Trophoblast cell (in vitro differentiated cells and primary cell): ENCODE measurements around the gene EHMT1.

Source experiments
- DNase-seq, 2 donors: peaks; one replicate each; pipeline ENCODE4 v3.0.0-alpha.2; 2016
- H2AFZ ChIP-seq: 2 replicates; pipeline ENCODE4 v1.6.1; 2013; ENCODE audit warnings: low read length, moderate library complexity, mild to moderate bottlenecking; ENCODE audit not compliant: insufficient read depth, poor library complexity
- H2AK5ac ChIP-seq: 2 replicates; pipeline ENCODE4 v1.6.1; 2013; ENCODE audit warnings: mild to moderate bottlenecking, low read length
- H2BK120ac ChIP-seq: 2 replicates; pipeline ENCODE4 v1.6.1; 2013; ENCODE audit warnings: low read length, mild to moderate bottlenecking, moderate library complexity; ENCODE audit not compliant: insufficient read depth, poor library complexity
- H2BK12ac ChIP-seq: 2 replicates; pipeline ENCODE4 v1.6.1; 2013; ENCODE audit warnings: mild to moderate bottlenecking, low read length, moderate library complexity
- H2BK5ac ChIP-seq: 2 replicates; pipeline ENCODE4 v1.6.1; 2013; ENCODE audit warnings: low read length, low read depth, moderate library complexity, mild to moderate bottlenecking; ENCODE audit not compliant: poor library complexity
- H3K14ac ChIP-seq: 2 replicates; pipeline ENCODE4 v1.6.1; 2013; ENCODE audit warnings: mild to moderate bottlenecking, low read length
- H3K18ac ChIP-seq: 2 replicates; pipeline ENCODE4 v1.6.1; 2013; ENCODE audit warnings: mild to moderate bottlenecking, low read length
- H3K23ac ChIP-seq: 2 replicates; pipeline ENCODE4 v1.6.1; 2013; ENCODE audit warnings: low read length
- H3K27ac ChIP-seq: 2 replicates; pipeline ENCODE4 v1.5.1; 2013; ENCODE audit warnings: low read depth, mild to moderate bottlenecking, inconsistent platforms, low read length, moderate library complexity
- H3K27me3 ChIP-seq: 2 replicates; pipeline ENCODE4 v1.6.1; 2013; ENCODE audit warnings: inconsistent platforms, mild to moderate bottlenecking, low read length, moderate library complexity; ENCODE audit not compliant: insufficient read depth
- H3K36me3 ChIP-seq, 2 experiments: 1 replicate in 1 of 2; 2 replicates in 1 of 2; pipeline ENCODE4 v1.6.1; 2013; ENCODE audit warnings: low read length in 2 of 2, mild to moderate bottlenecking in 2 of 2, moderate library complexity in 1 of 2; ENCODE audit not compliant: insufficient read depth in 2 of 2, control insufficient read depth in 1 of 2
- H3K4ac ChIP-seq: 2 replicates; pipeline ENCODE4 v1.6.1; 2013; ENCODE audit warnings: low read depth, mild to moderate bottlenecking, low read length, moderate library complexity
- H3K4me1 ChIP-seq, 2 experiments: 1 replicate in 1 of 2; 2 replicates in 1 of 2; pipeline ENCODE4 v1.6.1; 2013; ENCODE audit warnings: low read length in 2 of 2, mild to moderate bottlenecking in 2 of 2, moderate library complexity in 1 of 2; ENCODE audit not compliant: insufficient read depth in 2 of 2, control insufficient read depth in 1 of 2
- H3K4me2 ChIP-seq: 2 replicates; pipeline ENCODE4 v1.6.1; 2013; ENCODE audit warnings: inconsistent platforms, mild to moderate bottlenecking, low read length, moderate library complexity
- H3K4me3 ChIP-seq: 2 replicates; pipeline ENCODE4 v1.5.1; 2013; ENCODE audit warnings: mild to moderate bottlenecking, low read depth, low read length, inconsistent platforms
- H3K79me1 ChIP-seq: one replicate; pipeline ENCODE4 v1.6.1; 2013; ENCODE audit warnings: low read length
- H3K79me2 ChIP-seq: 2 replicates; pipeline ENCODE4 v1.6.1; 2013; ENCODE audit warnings: low read length, mild to moderate bottlenecking; ENCODE audit not compliant: control insufficient read depth, insufficient read depth, poor library complexity
- H3K9ac ChIP-seq: 2 replicates; pipeline ENCODE4 v1.6.1; 2013; ENCODE audit warnings: mild to moderate bottlenecking, low read length
- H3K9me3 ChIP-seq: 2 replicates; pipeline ENCODE4 v1.6.1; 2013; ENCODE audit warnings: low read depth, mild to moderate bottlenecking, control low read depth, inconsistent platforms, low read length; ENCODE audit not compliant: insufficient read depth
- H4K12ac ChIP-seq: 2 replicates; pipeline ENCODE4 v1.6.1; 2013; ENCODE audit warnings: low read depth, mild to moderate bottlenecking, low read length, moderate library complexity
- H4K8ac ChIP-seq: 2 replicates; pipeline ENCODE4 v1.6.1; 2013; ENCODE audit warnings: low read depth, mild to moderate bottlenecking, low read length, moderate library complexity
- H4K91ac ChIP-seq: one replicate; pipeline ENCODE4 v1.6.1; 2013; ENCODE audit warnings: low read depth, mild to moderate bottlenecking, low read length, moderate library complexity
- WGBS: extraction: QIAGEN DNeasy Blood & Tissue Kit; methylation state at CpG from one replicate; pipeline ENCODE4 v1.1.7; 2013; ENCODE audit warnings: missing lambda C conversion rate; ENCODE audit not compliant: insufficient read length, insufficient coverage; ENCODE audit errors: extremely low coverage; 5-methylcytosine and 5-hydroxymethylcytosine counted together

Gene EHMT1

DNA sequence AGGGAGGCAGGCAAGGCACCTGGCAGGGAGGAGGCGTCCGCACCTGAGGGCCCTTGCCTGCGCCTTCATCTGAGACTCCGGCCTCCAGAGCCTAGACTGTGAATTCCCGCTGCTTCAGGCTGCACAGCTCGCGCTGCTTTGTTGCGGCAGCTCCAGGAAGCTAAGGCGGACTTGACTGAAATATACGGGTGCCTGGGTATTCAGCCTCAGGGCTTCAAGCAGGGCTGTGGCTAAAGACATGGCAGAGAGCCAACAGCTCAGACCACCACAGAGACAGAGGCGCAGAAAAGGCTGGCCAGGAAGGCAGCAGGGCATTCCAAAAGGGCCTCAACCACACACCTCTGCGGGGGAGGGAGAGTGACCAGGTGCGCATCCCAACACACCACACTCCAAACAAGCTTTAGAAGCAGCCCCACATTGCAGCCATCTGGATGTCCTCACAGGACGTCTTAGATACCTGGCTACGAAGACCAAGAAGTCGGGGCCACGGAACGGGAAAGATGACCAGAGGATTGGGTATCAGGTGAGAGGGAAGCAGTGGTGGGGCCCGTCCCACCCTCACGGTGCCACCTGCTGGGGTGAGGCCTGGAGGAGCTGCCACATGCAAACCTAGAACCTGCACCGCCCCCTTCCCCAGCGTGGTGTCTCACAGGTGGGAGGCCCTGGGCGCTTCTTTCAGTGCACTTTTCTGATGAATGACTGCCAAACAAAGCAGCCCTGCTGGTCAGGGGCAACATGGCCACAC lies 38.4 kb upstream of the EHMT1 start:
- Histone ChIP-seq H3K18ac (no peak overlapping the region), H3K4me2 (no peak overlapping the region), H4K91ac (no peak overlapping the region), H2BK120ac (no peak overlapping the region), H4K8ac (no peak overlapping the region), H3K9ac (no peak overlapping the region), H3K9me3 (no peaks in the 10 kb centered on the region), H3K4ac (no peak overlapping the region), H2BK12ac (no peak overlapping the region), H2BK5ac (no peak overlapping the region), H3K23ac (no peak overlapping the region), H3K14ac (no peak overlapping the region), H2AFZ (no peak overlapping the region), H4K12ac (no peak overlapping the region), H2AK5ac (no peak overlapping the region), H3K79me1 (peaks cover 4% of the 10 kb centered on the region), H3K4me3 (no peak overlapping the region), H3K27ac (no peak overlapping the region), H3K27me3 (no peaks in the 10 kb centered on the region), H3K36me3 (peaks cover 42 to 47% of the 10 kb centered on the region in 2 experiments), H3K4me1 (peaks cover 9 to 11% of the 10 kb centered on the region in 2 experiments), H3K79me2 (peaks cover 6% of the 10 kb centered on the region)
- DNase-seq: no peak
- no CpG with 5 or more reads among the region's 23 CpGs for WGBS

DNA sequence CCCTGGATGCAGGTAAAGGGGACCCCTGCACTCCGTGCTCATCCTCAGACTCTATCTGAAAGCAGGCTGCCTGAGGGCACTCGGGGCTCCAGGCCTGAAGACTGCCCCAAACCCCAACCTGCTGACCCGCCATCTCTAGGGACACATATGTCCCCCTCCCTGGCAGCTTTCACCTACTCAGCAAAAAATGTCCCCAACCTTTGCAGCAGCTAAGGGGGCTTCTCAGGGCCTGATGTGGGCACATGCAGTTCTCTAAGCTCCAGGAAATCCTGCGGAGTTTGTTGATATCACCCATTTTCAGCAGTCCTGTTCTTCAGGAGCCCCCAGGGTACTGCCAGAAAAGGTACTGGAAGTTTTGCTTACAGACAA lies 37.9 kb upstream of the EHMT1 start:
- no peak overlapping the region for H4K91ac ChIP-seq
- peaks cover 4% of the 10 kb centered on the region for H3K79me1 ChIP-seq
- H3K36me3 ChIP-seq: peaks cover 44 to 49% of the 10 kb centered on the region in 2 experiments
- no peak overlapping the region for H2BK5ac ChIP-seq
- no peak overlapping the region for H3K9ac ChIP-seq
- no peak overlapping the region for H2AK5ac ChIP-seq
- H3K27me3 ChIP-seq: no peaks in the 10 kb centered on the region
- H3K4me2 ChIP-seq: no peak overlapping the region
- peaks cover 9 to 11% of the 10 kb centered on the region in 2 experiments for H3K4me1 ChIP-seq
- peaks cover 6% of the 10 kb centered on the region for H3K79me2 ChIP-seq
- no peak for DNase-seq
- H2BK120ac ChIP-seq: no peak overlapping the region
- H4K8ac ChIP-seq: no peak overlapping the region
- no peak overlapping the region for H3K27ac ChIP-seq
- no peak overlapping the region for H3K18ac ChIP-seq
- H2AFZ ChIP-seq: no peak overlapping the region
- H3K4ac ChIP-seq: no peak overlapping the region
- H4K12ac ChIP-seq: no peak overlapping the region
- no CpG with 5 or more reads among the region's 4 CpGs for WGBS
- H3K9me3 ChIP-seq: no peaks in the 10 kb centered on the region
- no peak overlapping the region for H3K23ac ChIP-seq
- H2BK12ac ChIP-seq: no peak overlapping the region
- no peak overlapping the region for H3K14ac ChIP-seq
- H3K4me3 ChIP-seq: no peak overlapping the region

DNA sequence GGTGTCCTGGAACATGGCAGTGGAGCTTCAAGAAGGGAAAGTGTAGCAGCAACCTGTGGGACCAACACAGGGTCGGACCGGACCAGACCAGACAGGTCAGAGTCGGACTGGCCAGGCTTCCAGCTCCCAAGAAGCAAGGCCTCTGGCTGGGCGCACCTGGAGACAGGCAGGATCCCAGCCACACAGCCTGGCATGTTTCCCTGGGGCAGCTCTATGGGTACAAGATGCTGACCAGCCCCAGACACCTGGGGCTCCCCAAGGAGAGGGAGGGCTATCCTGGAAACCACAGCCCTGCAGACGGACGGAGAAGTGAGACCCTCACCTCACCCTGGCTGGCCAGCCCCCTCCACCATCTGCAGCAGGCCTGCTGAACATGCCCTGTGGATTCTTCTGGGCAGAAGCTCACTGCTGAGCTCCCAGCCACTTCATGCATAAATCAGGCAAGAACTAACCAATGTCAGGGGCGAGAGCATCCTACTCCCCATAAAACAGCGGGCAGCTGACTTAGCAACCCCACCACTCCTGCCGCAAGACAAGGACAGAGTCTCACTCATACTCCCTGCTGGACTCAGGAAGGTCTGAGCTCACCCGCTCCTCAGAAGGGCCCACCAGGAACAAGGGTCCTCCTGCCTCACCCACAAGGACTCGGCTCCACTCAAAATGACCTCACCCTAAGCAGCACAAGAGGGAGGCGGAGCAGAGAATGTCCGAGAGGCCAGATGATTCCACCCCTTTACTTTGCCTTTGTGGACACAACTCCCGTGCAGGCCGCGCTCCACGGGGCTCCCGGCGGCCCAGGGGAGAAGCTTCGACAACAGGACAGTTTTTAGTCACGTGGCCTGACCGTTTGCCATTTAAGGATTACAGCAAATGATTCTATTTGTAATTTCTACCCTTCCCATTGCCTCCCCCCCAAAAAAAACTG lies 37.2 kb upstream of the EHMT1 start:
- Histone ChIP-seq H4K91ac (no peak overlapping the region), H3K9me3 (no peaks in the 10 kb centered on the region), H3K27me3 (no peaks in the 10 kb centered on the region), H2BK120ac (no peak overlapping the region), H3K4ac (no peak overlapping the region), H3K79me2 (peaks cover 6% of the 10 kb centered on the region), H2AFZ (no peak overlapping the region), H4K8ac (no peak overlapping the region), H3K9ac (no peak overlapping the region), H2BK5ac (no peak overlapping the region), H3K18ac (no peak overlapping the region), H3K4me3 (no peak overlapping the region), H4K12ac (no peak overlapping the region), H3K79me1 (peaks cover 4% of the 10 kb centered on the region), H3K14ac (no peak overlapping the region), H2AK5ac (no peak overlapping the region), H3K36me3 (peaks cover 47 to 50% of the 10 kb centered on the region in 2 experiments), H3K4me1 (peaks cover 9 to 11% of the 10 kb centered on the region in 2 experiments), H2BK12ac (no peak overlapping the region), H3K4me2 (no peak overlapping the region), H3K27ac (no peak overlapping the region), H3K23ac (no peak overlapping the region)
- WGBS: no CpG with 5 or more reads among the region's 22 CpGs
- no peak for DNase-seq

DNA sequence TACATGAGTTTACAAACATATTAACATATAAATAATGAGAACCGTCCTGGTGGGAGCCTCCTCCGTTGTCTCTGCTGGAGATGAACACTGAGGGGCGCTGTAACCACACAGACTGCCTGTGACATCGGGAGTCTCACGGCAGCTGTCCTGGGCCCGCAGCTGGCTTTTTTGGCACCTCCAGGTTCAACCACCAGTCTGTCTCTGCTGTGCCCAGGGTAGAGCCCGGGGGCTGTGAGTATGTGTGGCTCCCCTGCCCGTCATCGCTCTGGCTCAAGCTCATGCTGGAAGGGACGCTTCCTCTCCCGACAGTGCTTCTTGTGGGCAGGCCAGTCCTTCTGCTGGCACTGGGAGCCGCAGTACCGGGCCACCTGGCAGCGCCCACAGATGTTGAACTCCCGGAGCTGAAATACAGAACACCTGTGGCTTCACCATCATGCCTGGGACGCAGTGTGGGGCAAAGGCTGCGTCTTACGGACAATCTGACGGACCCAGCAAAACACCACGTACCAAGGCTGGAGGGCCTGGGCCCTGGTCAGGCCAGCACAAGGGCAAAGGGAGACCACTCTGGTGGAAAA lies 36.4 kb upstream of the EHMT1 start:
- Histone ChIP-seq H3K79me1 (peaks cover 4% of the 10 kb centered on the region), H2BK120ac (no peak overlapping the region), H2AFZ (no peak overlapping the region), H3K23ac (no peak overlapping the region), H3K18ac (no peak overlapping the region), H3K9me3 (no peaks in the 10 kb centered on the region), H3K36me3 (peaks cover 55 to 57% of the 10 kb centered on the region in 2 experiments), H2BK12ac (no peak overlapping the region), H4K8ac (no peak overlapping the region), H3K27me3 (no peaks in the 10 kb centered on the region), H4K91ac (no peak overlapping the region), H3K79me2 (peaks cover 6% of the 10 kb centered on the region), H3K4me1 (peaks cover 9 to 10% of the 10 kb centered on the region in 2 experiments), H2AK5ac (no peak overlapping the region), H2BK5ac (no peak overlapping the region), H4K12ac (no peak overlapping the region), H3K9ac (no peak overlapping the region), H3K4me3 (no peak overlapping the region), H3K4ac (no peak overlapping the region), H3K27ac (no peak overlapping the region), H3K4me2 (no peak overlapping the region), H3K14ac (no peak overlapping the region)
- peak in 1 of 2 donors; percentile 8 for DNase-seq
- no CpG with 5 or more reads among the region's 20 CpGs for WGBS
